ENCODE measurements around the gene TRIP13. TPM values are rescaled to one million over a fixed set of nuclear protein-coding genes. Genes with fewer than 3 reads are reported as not detected.

Gene TRIP13
- total and polyA plus RNA-seq, 2 experiments from 2014 or later = 42.5 to 44.8 TPM

GRCh38 chr5:886716-887325 lies 5.9 kb upstream of the TRIP13 start:
- peaks cover 10% of the 10 kb centered on the region; the same call in 1 of the 2 replicates for H3K4me1 ChIP-seq (ENCODE audit: insufficient read depth)
- no peaks in the 10 kb centered on the region for H3K27me3 ChIP-seq (ENCODE audit: insufficient read depth)
- H2AFZ ChIP-seq = no peak overlapping the region
- Mint-ChIP-seq H3K27ac (no peak overlapping the region), H3K27me3 (ENCODE audit: insufficient read depth, low read depth, poor library complexity) (peaks cover 16% of the 10 kb centered on the region), H3K9me3 (peaks cover 6% of the 10 kb centered on the region), H3K4me1 (peaks cover 9% of the 10 kb centered on the region), H3K4me3 (no peak overlapping the region), H3K36me3 (ENCODE audit: low read depth) (peaks cover 100% of the 10 kb centered on the region)
- TF ChIP-seq POLR2AphosphoS5 (IDR thresholded peaks at IDR 0.05; ENCODE audit: low read depth) (no peak), STAT1 (IDR thresholded peaks at IDR 0.05; ENCODE audit: unreplicated experiment) (no peak)
- peaks cover 61% of the 10 kb centered on the region for H3K36me3 ChIP-seq (ENCODE audit: insufficient read depth)
- H4K20me1 ChIP-seq (replicated peaks; ENCODE audit: insufficient read depth) = peaks cover 37% of the 10 kb centered on the region
- H3K4me3 ChIP-seq = no peak overlapping the region
- no peak for DNase-seq (ENCODE audit: low spot score)
- no peaks in the 10 kb centered on the region for H3K9me2 ChIP-seq (ENCODE audit: insufficient read depth)
- H3K79me2 ChIP-seq (replicated peaks; ENCODE audit: insufficient read depth) = peaks cover 89% of the 10 kb centered on the region
- H3F3A ChIP-seq (replicated peaks; ENCODE audit: low read depth) = peaks cover 15% of the 10 kb centered on the region; the same call in 1 of the 2 replicates
- H3K27ac ChIP-seq (ENCODE audit: low read depth) = no peak overlapping the region
- ATAC-seq = no peak
- H3K4me2 ChIP-seq = no peak overlapping the region

- H3K27ac ChIP-seq (ENCODE audit: low read depth) = no peak overlapping the region
- H3K27ac Mint-ChIP-seq = no peak overlapping the region
- H3K27me3 ChIP-seq (ENCODE audit: insufficient read depth) = no peaks in the 10 kb centered on the region
- peaks cover 34% of the 10 kb centered on the region for H4K20me1 ChIP-seq (replicated peaks; ENCODE audit: insufficient read depth)
- no peak overlapping the region for H3K4me3 ChIP-seq
- H3K9me2 ChIP-seq (ENCODE audit: insufficient read depth) = no peaks in the 10 kb centered on the region
- H3K9me3 Mint-ChIP-seq = peaks cover under 1% of the 10 kb centered on the region; the same call in 1 of the 3 replicates
- H3K36me3 Mint-ChIP-seq (ENCODE audit: low read depth) = peaks cover 89% of the 10 kb centered on the region
- H3K36me3 ChIP-seq (ENCODE audit: insufficient read depth) = peaks cover 58% of the 10 kb centered on the region
- H3K79me2 ChIP-seq (replicated peaks; ENCODE audit: insufficient read depth) = peaks cover 82% of the 10 kb centered on the region
- peaks cover 10% of the 10 kb centered on the region for H3K27me3 Mint-ChIP-seq (ENCODE audit: insufficient read depth, low read depth, poor library complexity)
- peaks cover 10% of the 10 kb centered on the region; the same call in 1 of the 2 replicates for H3K4me1 ChIP-seq (ENCODE audit: insufficient read depth)
- H3K4me1 Mint-ChIP-seq = peaks cover 9% of the 10 kb centered on the region
- H3K4me3 Mint-ChIP-seq = no peak overlapping the region
- peaks cover 12% of the 10 kb centered on the region; the same call in 1 of the 2 replicates for H3F3A ChIP-seq (replicated peaks; ENCODE audit: low read depth)
- ATAC-seq (no peak), DNase-seq (ENCODE audit: low spot score) (no peak)
- no peak overlapping the region for H3K4me2 ChIP-seq
- no peak for TF ChIP-seq CTCF (conservative IDR thresholded peaks at IDR 0.05; ENCODE audit: low read depth in 2 of 2)
- H2AFZ ChIP-seq = no peak overlapping the region
Measured at GRCh38 chr5:887947-888637, 4.6 kb upstream of the TRIP13 start.

GRCh38 chr5:888638-889035 lies 4.0 kb upstream of the TRIP13 start:
- H3K27me3 ChIP-seq (ENCODE audit: insufficient read depth) = no peaks in the 10 kb centered on the region
- H4K20me1 ChIP-seq (replicated peaks; ENCODE audit: insufficient read depth) = peaks cover 29% of the 10 kb centered on the region
- H3K4me1 ChIP-seq (ENCODE audit: insufficient read depth) = peaks cover 12% of the 10 kb centered on the region; the same call in 1 of the 2 replicates
- H3K27me3 Mint-ChIP-seq (ENCODE audit: insufficient read depth, low read depth, poor library complexity) = peaks cover 10% of the 10 kb centered on the region
- H3K27ac Mint-ChIP-seq = no peak overlapping the region
- H3F3A ChIP-seq (replicated peaks; ENCODE audit: low read depth) = 0 out of 2 replicates have a peak, but pooled peaks cover 6% of the 10 kb centered on the region
- no peak overlapping the region for H3K4me2 ChIP-seq
- H3K4me1 Mint-ChIP-seq = peaks cover 12% of the 10 kb centered on the region
- ATAC-seq = no peak
- H3K4me3 Mint-ChIP-seq = no peak overlapping the region
- H2AFZ ChIP-seq = no peak overlapping the region
- H3K27ac ChIP-seq (ENCODE audit: low read depth) = no peak overlapping the region
- no peak for DNase-seq (ENCODE audit: low spot score)
- H3K36me3 ChIP-seq (ENCODE audit: insufficient read depth) = peaks cover 52% of the 10 kb centered on the region
- peaks cover 82% of the 10 kb centered on the region for H3K79me2 ChIP-seq (replicated peaks; ENCODE audit: insufficient read depth)
- no peaks in the 10 kb centered on the region for H3K9me3 Mint-ChIP-seq
- no peaks in the 10 kb centered on the region for H3K9me2 ChIP-seq (ENCODE audit: insufficient read depth)
- H3K36me3 Mint-ChIP-seq (ENCODE audit: low read depth) = peaks cover 88% of the 10 kb centered on the region
- no peak overlapping the region for H3K4me3 ChIP-seq
- TF ChIP-seq POLR2AphosphoS5 (IDR thresholded peaks at IDR 0.05; ENCODE audit: low read depth) (no peak), EZH2phosphoT487 (IDR thresholded peaks at IDR 0.05; ENCODE audit: unreplicated experiment) (no peak), CTCF (conservative IDR thresholded peaks at IDR 0.05; ENCODE audit: low read depth in 2 of 2) (no peak), EZH2 (IDR thresholded peaks at IDR 0.05; ENCODE audit: low read depth, unreplicated experiment) (no peak), JUNB (IDR thresholded peaks at IDR 0.05; ENCODE audit: unreplicated experiment) (no peak), STAT1 (IDR thresholded peaks at IDR 0.05; ENCODE audit: unreplicated experiment) (no peak), NANOG (IDR thresholded peaks at IDR 0.05; ENCODE audit: borderline replicate concordance) (no peak), ZNF331 (CRISPR knock-in tag; IDR thresholded peaks at IDR 0.05; ENCODE audit: low read depth) (no peak), ETS1 (IDR thresholded peaks at IDR 0.05) (no peak), ZNF114 (CRISPR knock-in tag; IDR thresholded peaks at IDR 0.05) (no peak), CREB1 (CRISPR knock-in tag; IDR thresholded peaks at IDR 0.05; ENCODE audit: low read depth) (no peak)
